ENCODE measurements around the gene PELO. TPM values are rescaled to one million over a fixed set of nuclear protein-coding genes. Genes with fewer than 3 reads are reported as not detected.

Gene PELO
- total RNA-seq, 1 experiment from 2014 or later, result 21.5 TPM

- Histone ChIP-seq H2AFZ (no peak overlapping the region), H3K79me2 (ENCODE audit: low read depth) (no peaks in the 10 kb centered on the region), H3K36me3 (ENCODE audit: low read depth) (no peaks in the 10 kb centered on the region), H3K4me2 (no peak overlapping the region), H3K4me1 (replicated peaks; ENCODE audit: insufficient read depth) (no peaks in the 10 kb centered on the region), H3K27me3 (ENCODE audit: insufficient read depth, low read depth) (no peaks in the 10 kb centered on the region), H3K27ac (no peak overlapping the region), H3K9me3 (ENCODE audit: insufficient read depth, low read depth) (no peaks in the 10 kb centered on the region), H3K4me3 (no peak overlapping the region), H3F3A (ENCODE audit: insufficient read depth, low read depth) (no peaks in the 10 kb centered on the region), H4K20me1 (ENCODE audit: insufficient read depth) (no peaks in the 10 kb centered on the region), H3K9me2 (ENCODE audit: insufficient read depth) (no peaks in the 10 kb centered on the region)
- CTCF ChIA-PET, result no interaction called here
- DNase-seq, result no peak
- BruUV-seq (replicated peaks), result no TSS peak
- POLR2A ChIA-PET (ENCODE audit: unreplicated experiment), result no interaction called here
- TF ChIP-seq EZH2 (IDR thresholded peaks at IDR 0.05; ENCODE audit: low read depth) (no peak), CTCF (conservative IDR thresholded peaks at IDR 0.05) (no peak)
- intact Hi-C loops (cut with micrococcal nuclease; ENCODE audit: unreplicated experiment), result no loop called here
Observed at GRCh38 chr5:52773342-52773741, 14.4 kb upstream of the PELO start.

- Histone ChIP-seq H3K4me1 (replicated peaks; ENCODE audit: insufficient read depth) (no peaks in the 10 kb centered on the region), H3K36me3 (ENCODE audit: low read depth) (no peaks in the 10 kb centered on the region), H3K27me3 (ENCODE audit: insufficient read depth, low read depth) (no peaks in the 10 kb centered on the region), H3K9me2 (ENCODE audit: insufficient read depth) (no peaks in the 10 kb centered on the region), H2AFZ (no peak overlapping the region; the same call in 1 of the 2 replicates), H4K20me1 (ENCODE audit: insufficient read depth) (no peaks in the 10 kb centered on the region), H3K4me3 (no peak overlapping the region), H3K79me2 (ENCODE audit: low read depth) (no peaks in the 10 kb centered on the region), H3K27ac (no peak overlapping the region), H3K4me2 (no peak overlapping the region), H3F3A (ENCODE audit: insufficient read depth, low read depth) (no peaks in the 10 kb centered on the region), H3K9me3 (ENCODE audit: insufficient read depth, low read depth) (no peaks in the 10 kb centered on the region)
- ChIA-PET POLR2A (ENCODE audit: unreplicated experiment) (no interaction called here), CTCF (no interaction called here)
- TF ChIP-seq EZH2 (IDR thresholded peaks at IDR 0.05; ENCODE audit: low read depth), result no peak
- TF ChIP-seq CTCF (conservative IDR thresholded peaks at IDR 0.05), result no peak
- DNase-seq, result no peak
- BruUV-seq (replicated peaks), result no TSS peak
- intact Hi-C loops (cut with micrococcal nuclease; ENCODE audit: unreplicated experiment), result no loop called here
Observed at GRCh38 chr5:52774005-52774410, 13.7 kb upstream of the PELO start.

- CTCF ChIA-PET, result no interaction called here
- intact Hi-C loops (cut with micrococcal nuclease; ENCODE audit: unreplicated experiment), result no loop called here
- no peak overlapping the region for H3K27ac ChIP-seq
- no peaks in the 10 kb centered on the region for H3K27me3 ChIP-seq (ENCODE audit: insufficient read depth, low read depth)
- no peak overlapping the region for H3K4me2 ChIP-seq
- no peaks in the 10 kb centered on the region for H3K4me1 ChIP-seq (replicated peaks; ENCODE audit: insufficient read depth)
- no peaks in the 10 kb centered on the region for H3K36me3 ChIP-seq (ENCODE audit: low read depth)
- DNase-seq, result no peak
- H3K4me3 ChIP-seq, result no peak overlapping the region
- POLR2A ChIA-PET (ENCODE audit: unreplicated experiment), result no interaction called here
- no TSS peak for BruUV-seq (replicated peaks)
- TF ChIP-seq CTCF (conservative IDR thresholded peaks at IDR 0.05) (no peak), EZH2 (IDR thresholded peaks at IDR 0.05; ENCODE audit: low read depth) (no peak)
- no peaks in the 10 kb centered on the region for H3K9me3 ChIP-seq (ENCODE audit: insufficient read depth, low read depth)
- no peak overlapping the region for H2AFZ ChIP-seq
- H3K9me2 ChIP-seq (ENCODE audit: insufficient read depth), result no peaks in the 10 kb centered on the region
- no peaks in the 10 kb centered on the region for H3K79me2 ChIP-seq (ENCODE audit: low read depth)
- no peaks in the 10 kb centered on the region for H3F3A ChIP-seq (ENCODE audit: insufficient read depth, low read depth)
- H4K20me1 ChIP-seq (ENCODE audit: insufficient read depth), result no peaks in the 10 kb centered on the region
Observed at GRCh38 chr5:52776116-52776515, 11.6 kb upstream of the PELO start.

Measured in PC-9 (cell line).